ENCODE results near the gene MTSS2. TPM values are rescaled to one million over a fixed set of nuclear protein-coding genes. Genes with fewer than 3 reads are reported as not detected.

Gene MTSS2
- polyA plus RNA-seq, 1 of the 3 experiments (the other 2 are of a cell fraction), result 54.1 TPM

GRCh38 chr16:70703041-70703834, 17.4 kb upstream of the MTSS2 start:
- peak overlapping the region; percentile 60 for H3K4me2 ChIP-seq
- no peaks in the 10 kb centered on the region for H3K9me2 ChIP-seq
- H3F3A ChIP-seq (replicated peaks; ENCODE audit: insufficient read depth), result peaks cover 32% of the 10 kb centered on the region
- peak overlapping the region; percentile 60 for H2AFZ ChIP-seq (ENCODE audit: low read depth)
- H3K27me3 ChIP-seq (ENCODE audit: insufficient read depth), result no peaks in the 10 kb centered on the region
- H3K27ac ChIP-seq (ENCODE audit: low read depth in 2 of 2, low read length in 1 of 2), result peak overlapping the region; percentile 96
- H3K9me3 ChIP-seq, result no peaks in the 10 kb centered on the region
- H3K4me1 ChIP-seq (ENCODE audit: control insufficient read depth in 1 of 2, insufficient read depth in 2 of 2, low read depth in 1 of 2, low read length in 1 of 2), result peaks cover 54 to 73% of the 10 kb centered on the region in 2 experiments; a peak in 3 of 4 replicates
- peak overlapping the region; percentile 60 for H3K9ac ChIP-seq
- ChIA-PET POLR2A (interaction anchor here (0.8 to 1.7 kb wide), 6 partner anchors 9 to 586 kb away, joined by 3 to 17 read pairs (median 4); partner anchors contain the start of gene CMTR2), CTCF (interaction anchor here (0.8 to 3.3 kb wide), 15 partner anchors 10 to 67 kb away, joined by 3 to 25 read pairs (median 3); no protein-coding TSS in a partner anchor)
- DNase-seq, result peak; percentile 88
- H4K20me1 ChIP-seq (ENCODE audit: insufficient read depth), result no peaks in the 10 kb centered on the region
- WGBS (ENCODE audit: low lambda C conversion rate), result 31% methylated on average over 7 of the region's 16 CpGs
- no peak overlapping the region for H3K4me3 ChIP-seq (ENCODE audit: low read depth in 2 of 2, low read length in 1 of 2)
- H3K79me2 ChIP-seq (ENCODE audit: insufficient read depth), result no peaks in the 10 kb centered on the region
- no peaks in the 10 kb centered on the region for H3K36me3 ChIP-seq (replicated peaks in 1 of 2; ENCODE audit: control insufficient read depth in 1 of 2, insufficient read depth in 2 of 2, low read length in 1 of 2)
- peak; percentile 59 for TF ChIP-seq PBX3 (IDR thresholded peaks at IDR 0.05)
- TF ChIP-seq USF2 (IDR thresholded peaks at IDR 0.05; ENCODE audit: borderline replicate concordance, low read depth, low read length), result no peak
- no peak; the same call in 1 of the 2 replicates for TF ChIP-seq YY1 (IDR thresholded peaks at IDR 0.05; ENCODE audit: low read depth)
- TF ChIP-seq USF1 (IDR thresholded peaks at IDR 0.05; ENCODE audit: borderline replicate concordance, low read depth), result no peak
- TF ChIP-seq GATA2 (CRISPR knock-in tag; IDR thresholded peaks at IDR 0.05), result no peak
- TF ChIP-seq POLR2AphosphoS5 (IDR thresholded peaks at IDR 0.05; ENCODE audit: low read depth, low read length), result no peak; the same call in 1 of the 2 replicates
- no peak for TF ChIP-seq EZH2phosphoT487 (IDR thresholded peaks at IDR 0.05; ENCODE audit: borderline replicate concordance, low read depth)
- TF ChIP-seq RXRA (IDR thresholded peaks at IDR 0.05; ENCODE audit: borderline replicate concordance, low read depth), result no peak
- TF ChIP-seq SIN3A (IDR thresholded peaks at IDR 0.05; ENCODE audit: borderline replicate concordance, low read depth, low read length), result no peak
- peak in 1 of 2 experiments; percentile 44; a peak in 1 of 4 replicates for TF ChIP-seq EP300 (IDR thresholded peaks at IDR 0.05; ENCODE audit: borderline replicate concordance in 1 of 2, low read depth in 1 of 2, low read length in 1 of 2)
- no peak; the same call in 1 of the 2 replicates for TF ChIP-seq TAF1 (IDR thresholded peaks at IDR 0.05; ENCODE audit: borderline replicate concordance, low read depth, low read length)
- peak; percentile 94 for TF ChIP-seq MAX (IDR thresholded peaks at IDR 0.05; ENCODE audit: low read depth)
- TF ChIP-seq CHD2 (IDR thresholded peaks at IDR 0.05; ENCODE audit: low read length, partially characterized antibody), result no peak
- peak; percentile 32; the same call in 1 of the 2 replicates for TF ChIP-seq SMC3 (IDR thresholded peaks at IDR 0.05; ENCODE audit: low read depth, low read length)
- peak; percentile 50 for TF ChIP-seq RAD21 (IDR thresholded peaks at IDR 0.05; ENCODE audit: low read length)
- TF ChIP-seq REST (IDR thresholded peaks at IDR 0.05; ENCODE audit: low read depth, low read length), result no peak
- 0 out of 2 replicates have a peak, but pooled peaks have one; percentile 3 for TF ChIP-seq NFIC (IDR thresholded peaks at IDR 0.05; ENCODE audit: borderline replicate concordance)
- TF ChIP-seq FOXM1 (IDR thresholded peaks at IDR 0.05; ENCODE audit: low read depth), result no peak
- no peak for TF ChIP-seq RFX5 (IDR thresholded peaks at IDR 0.05; ENCODE audit: low read length)
- TF ChIP-seq CTCF (IDR thresholded peaks at IDR 0.05), result peak; percentile 57
- TF ChIP-seq IRF3 (IDR thresholded peaks at IDR 0.05; ENCODE audit: low read depth, low read length), result no peak
